ENCODE data around the gene GPC6.

Gene GPC6

GRCh38 chr13:94204163-94204562, 977.6 kb downstream of the GPC6 start:
- H3K4me3 ChIP-seq (ENCODE audit: low read depth, low read length), result no peak overlapping the region
- POLR2A ChIA-PET, result no interaction called here
- TF ChIP-seq ZNF830 (tag by site-specific recombination; IDR thresholded peaks at IDR 0.05; ENCODE audit: low read depth) (no peak), PRDM4 (tag by site-specific recombination; IDR thresholded peaks at IDR 0.05) (no peak)
- no peaks in the 10 kb centered on the region for H3K4me1 ChIP-seq (ENCODE audit: control insufficient read depth, insufficient read depth, low read length)
- H3K27ac ChIP-seq (ENCODE audit: extremely low read depth, low read depth, low read length), result no peak overlapping the region
- CTCF ChIA-PET, result no interaction called here
- no peaks in the 10 kb centered on the region for H3K36me3 ChIP-seq (ENCODE audit: control insufficient read depth in 2 of 2, insufficient read depth in 1 of 2, low read length in 2 of 2)
- no peaks in the 10 kb centered on the region for H3K9me3 ChIP-seq (ENCODE audit: control insufficient read depth, insufficient read depth, low read depth, low read length)

- Histone ChIP-seq H3K27ac (ENCODE audit: extremely low read depth, low read depth, low read length) (no peak overlapping the region), H3K4me1 (ENCODE audit: control insufficient read depth, insufficient read depth, low read length) (no peaks in the 10 kb centered on the region), H3K9me3 (ENCODE audit: control insufficient read depth, insufficient read depth, low read depth, low read length) (no peaks in the 10 kb centered on the region), H3K4me3 (ENCODE audit: low read depth, low read length) (no peak overlapping the region), H3K36me3 (ENCODE audit: control insufficient read depth in 2 of 2, insufficient read depth in 1 of 2, low read length in 2 of 2) (no peaks in the 10 kb centered on the region)
- ChIA-PET POLR2A (no interaction called here), CTCF (interaction anchor here (0.5 kb wide), 1 partner anchor 950 kb away, joined by 3 read pairs; no protein-coding TSS in a partner anchor)
- no peak for TF ChIP-seq ZBTB7A (tag by site-specific recombination; IDR thresholded peaks at IDR 0.05; ENCODE audit: low read depth)
- no peak for TF ChIP-seq ZNF555 (tag by site-specific recombination; conservative IDR thresholded peaks at IDR 0.05)
Observed at GRCh38 chr13:94204946-94205345, 978.3 kb downstream of the GPC6 start.

GRCh38 chr13:94205896-94206295, 979.3 kb downstream of the GPC6 start:
- CTCF ChIA-PET, result no interaction called here
- Histone ChIP-seq H3K27ac (ENCODE audit: extremely low read depth, low read depth, low read length) (no peak overlapping the region), H3K36me3 (ENCODE audit: control insufficient read depth in 2 of 2, insufficient read depth in 1 of 2, low read length in 2 of 2) (no peaks in the 10 kb centered on the region), H3K9me3 (ENCODE audit: control insufficient read depth, insufficient read depth, low read depth, low read length) (no peaks in the 10 kb centered on the region), H3K4me3 (ENCODE audit: low read depth, low read length) (no peak overlapping the region), H3K4me1 (ENCODE audit: control insufficient read depth, insufficient read depth, low read length) (no peaks in the 10 kb centered on the region)
- TF ChIP-seq ZNF23 (tag by site-specific recombination; IDR thresholded peaks at IDR 0.05; ENCODE audit: borderline replicate concordance), result no peak
- TF ChIP-seq ZNF621 (tag by site-specific recombination; IDR thresholded peaks at IDR 0.05), result no peak
- TF ChIP-seq TCF7L2 (IDR thresholded peaks at IDR 0.05; ENCODE audit: borderline replicate concordance, low read depth, low read length), result no peak
- no peak for TF ChIP-seq TSHZ1 (tag by site-specific recombination; IDR thresholded peaks at IDR 0.05; ENCODE audit: borderline replicate concordance)
- no peak for TF ChIP-seq IKZF3 (tag by site-specific recombination; IDR thresholded peaks at IDR 0.05)
- no peak for TF ChIP-seq BCL11B (tag by site-specific recombination; IDR thresholded peaks at IDR 0.05; ENCODE audit: low read depth)
- TF ChIP-seq ZNF354C (tag by site-specific recombination; IDR thresholded peaks at IDR 0.05; ENCODE audit: borderline replicate concordance, low read depth), result no peak
- no peak for TF ChIP-seq ZBTB11 (tag by site-specific recombination; conservative IDR thresholded peaks at IDR 0.05; ENCODE audit: low read depth)
- no peak for TF ChIP-seq ZFP69B (tag by site-specific recombination; IDR thresholded peaks at IDR 0.05)
- no peak for TF ChIP-seq ZNF549 (tag by site-specific recombination; IDR thresholded peaks at IDR 0.05)
- no peak for TF ChIP-seq EGR2 (tag by site-specific recombination; IDR thresholded peaks at IDR 0.05; ENCODE audit: low read depth)
- no peak for TF ChIP-seq ZBTB21 (tag by site-specific recombination; IDR thresholded peaks at IDR 0.05)
- no peak for TF ChIP-seq GFI1B (tag by site-specific recombination; IDR thresholded peaks at IDR 0.05)
- POLR2A ChIA-PET, result no interaction called here
